ENCODE measurements around the gene TSPAN7. TPM values are rescaled to one million over a fixed set of nuclear protein-coding genes. Genes with fewer than 3 reads are reported as not detected.

Gene TSPAN7
- total RNA-seq, 1 experiment from 2014 or later = 3.5 TPM

DNA sequence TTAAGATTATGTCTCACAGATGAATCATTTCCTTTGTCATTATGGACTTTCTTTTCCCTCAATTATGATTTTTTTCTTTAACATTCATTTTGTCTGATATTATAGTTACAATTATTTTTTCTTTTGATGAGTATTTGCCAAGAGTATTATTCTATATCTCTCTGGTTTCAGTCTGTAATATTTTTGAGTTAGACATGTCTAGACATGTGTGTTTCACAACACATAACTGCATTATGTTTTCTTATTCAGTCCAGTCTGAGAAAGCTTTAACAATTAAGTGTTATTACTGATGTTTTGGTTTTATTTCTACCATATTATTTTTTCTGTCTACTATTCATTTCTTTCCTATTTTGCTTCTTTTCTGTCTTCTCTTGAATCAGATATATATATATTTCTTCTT is 131.6 kb downstream of the TSPAN7 start:
- no peaks in the 10 kb centered on the region for H3K23me2 ChIP-seq (ENCODE audit: insufficient read length, low read depth, low read length, poor library complexity, severe bottlenecking)
- H3K9me3 ChIP-seq (ENCODE audit: control insufficient read depth, low read depth, low read length) = no peaks in the 10 kb centered on the region
- no peak for TF ChIP-seq CTCF (conservative IDR thresholded peaks at IDR 0.05)
- no peaks in the 10 kb centered on the region for H3K27me3 Mint-ChIP-seq (ENCODE audit: low read depth)
- H2AK5ac ChIP-seq (ENCODE audit: insufficient read length, low read length) = no peak overlapping the region
- no peak overlapping the region for H3K56ac ChIP-seq (ENCODE audit: insufficient read length, low read depth, low read length)
- H3K27ac Mint-ChIP-seq = no peak overlapping the region
- peaks cover 0 to 5% (median 2%) of the 10 kb centered on the region in 3 experiments; a peak in 2 of 7 replicates for H3K36me3 Mint-ChIP-seq (ENCODE audit: insufficient read depth in 1 of 3, low read depth in 3 of 3)
- 0 out of 4 replicates have a peak, but pooled peaks cover 0 to 2% of the 10 kb centered on the region in 2 experiments for H3K4me1 Mint-ChIP-seq
- no peak overlapping the region for H3T11ph ChIP-seq (ENCODE audit: low read length)
- no peak overlapping the region for H2BK12ac ChIP-seq (ENCODE audit: insufficient read length, low read depth, low read length)
- H2BK120ac ChIP-seq (ENCODE audit: low read depth, low read length, poor library complexity, severe bottlenecking) = no peak overlapping the region
- no peak overlapping the region for H3K23ac ChIP-seq (ENCODE audit: insufficient read length, low read depth, low read length)
- H2BK15ac ChIP-seq (ENCODE audit: low read depth, low read length) = no peak overlapping the region
- H4K91ac ChIP-seq (ENCODE audit: insufficient read length, low read depth, low read length) = no peak overlapping the region
- no peaks in the 10 kb centered on the region for H4K20me1 ChIP-seq (ENCODE audit: control insufficient read depth, insufficient read depth, insufficient read length)
- H3K79me1 ChIP-seq (ENCODE audit: insufficient read depth, low read depth, low read length, poor library complexity, severe bottlenecking) = no peaks in the 10 kb centered on the region
- no peak overlapping the region for H3K9ac ChIP-seq (ENCODE audit: extremely low read depth, insufficient read length, low read length)
- no peak overlapping the region for H4K8ac ChIP-seq (replicated peaks; ENCODE audit: insufficient read length, low read depth, low read length)
- H3K27me3 ChIP-seq (ENCODE audit: insufficient read depth, low read length) = no peaks in the 10 kb centered on the region
- H3K79me2 ChIP-seq (ENCODE audit: insufficient read depth, low read length) = no peaks in the 10 kb centered on the region
- H3K27ac ChIP-seq (ENCODE audit: insufficient read length, low read depth, low read length) = no peak overlapping the region
- H2BK20ac ChIP-seq (ENCODE audit: low read depth, low read length, poor library complexity, severe bottlenecking) = no peak overlapping the region
- no peak overlapping the region for H3K4ac ChIP-seq (ENCODE audit: low read depth, low read length)
- H3K4me1 ChIP-seq (ENCODE audit: insufficient read depth, low read length) = no peaks in the 10 kb centered on the region
- H2BK5ac ChIP-seq (ENCODE audit: insufficient read length, low read length) = no peak overlapping the region
- H3K4me3 Mint-ChIP-seq = no peak overlapping the region
- H3K14ac ChIP-seq (ENCODE audit: insufficient read depth, low read length) = no peak overlapping the region
- H4K5ac ChIP-seq (ENCODE audit: insufficient read length, low read depth, low read length) = no peak overlapping the region
- no peak overlapping the region for H2AFZ ChIP-seq (ENCODE audit: low read length)
- DNase-seq = no peak
- no peak overlapping the region for H3K18ac ChIP-seq (ENCODE audit: insufficient read length, low read depth, low read length)
- peaks cover 52 to 70% of the 10 kb centered on the region in 2 experiments for H3K9me3 Mint-ChIP-seq
- no peak overlapping the region for H3K4me2 ChIP-seq (ENCODE audit: insufficient read depth, insufficient read length, low read length)

All from H9 (cell line).